GM23338 (cell line): Measurements from ENCODE around the gene ELFN1.

Experiments
- CREB1 ChIP-seq: fragments of 250-450 bp; sonication (Bioruptor Pico); IDR thresholded peaks from 2 replicates; pipeline ENCODE4 v1.5.0; 2020; ENCODE audit warnings: low read depth, mild to moderate bottlenecking, moderate library complexity
- CTCF ChIP-seq, 2 experiments: fragments of 200-600 bp in 1 of 2; sonication (generic) in 1 of 2; conservative IDR thresholded peaks; 2 replicates each; pipeline versions ENCODE4 v1.5.1 to v1.6.1; 2016 to 2017; ENCODE audit warnings: antibody characterized with exemption in 2 of 2, low read depth in 2 of 2, mild to moderate bottlenecking in 2 of 2, moderate library complexity in 1 of 2
- ETS1 ChIP-seq: IDR thresholded peaks from 2 replicates; pipeline ENCODE4 v1.6.1; 2016; ENCODE audit warnings: antibody characterized with exemption
- EZH2 ChIP-seq: fragments of 200-600 bp; sonication (generic); IDR thresholded peaks from one replicate; pipeline ENCODE4 v1.8.0; 2017; ENCODE audit warnings: antibody characterized with exemption, mild to moderate bottlenecking, low read depth; ENCODE audit not compliant: unreplicated experiment
- EZH2phosphoT487 ChIP-seq: fragments of 200-600 bp; sonication (generic); IDR thresholded peaks from one replicate; pipeline ENCODE4 v1.8.1; 2018; ENCODE audit warnings: antibody characterized with exemption; ENCODE audit not compliant: unreplicated experiment
- JUNB ChIP-seq: IDR thresholded peaks from one replicate; pipeline ENCODE4 v1.6.1; 2016; ENCODE audit warnings: antibody characterized with exemption; ENCODE audit not compliant: unreplicated experiment
- NANOG ChIP-seq: IDR thresholded peaks from 2 replicates; pipeline ENCODE4 v1.6.1; 2016; ENCODE audit warnings: antibody characterized with exemption, borderline replicate concordance
- POLR2AphosphoS5 ChIP-seq: IDR thresholded peaks from 2 replicates; pipeline ENCODE4 v1.6.1; 2016; ENCODE audit warnings: antibody characterized with exemption, low read depth
- REST ChIP-seq: IDR thresholded peaks from one replicate; pipeline ENCODE4 v1.6.1; 2018; ENCODE audit warnings: antibody characterized with exemption; ENCODE audit not compliant: unreplicated experiment
- STAT1 ChIP-seq: IDR thresholded peaks from one replicate; pipeline ENCODE4 v1.6.1; 2016; ENCODE audit warnings: antibody characterized with exemption; ENCODE audit not compliant: unreplicated experiment
- ZNF114 ChIP-seq: fragments of 250-450 bp; sonication (Bioruptor Pico); IDR thresholded peaks from 2 replicates; pipeline ENCODE4 v1.5.0; 2020; ENCODE audit warnings: mild to moderate bottlenecking, moderate library complexity
- ZNF331 ChIP-seq: fragments of 250-450 bp; sonication (Bioruptor Pico); IDR thresholded peaks from 2 replicates; pipeline ENCODE4 v1.5.0; 2020; ENCODE audit warnings: low read depth, mild to moderate bottlenecking, moderate library complexity

- no peak for TF ChIP-seq POLR2AphosphoS5
- TF ChIP-seq CTCF (conservative IDR thresholded peaks at IDR 0.05; ENCODE audit: low read depth in 2 of 2), result no peak
- TF ChIP-seq JUNB, result no peak
- TF ChIP-seq EZH2, result no peak
- TF ChIP-seq CREB1 (CRISPR knock-in tag), result no peak
- TF ChIP-seq EZH2phosphoT487, result no peak
- no peak for TF ChIP-seq STAT1
- TF ChIP-seq ETS1, result no peak
- TF ChIP-seq REST, result no peak
- TF ChIP-seq ZNF331 (CRISPR knock-in tag), result no peak
- TF ChIP-seq ZNF114 (CRISPR knock-in tag), result no peak
- TF ChIP-seq NANOG, result no peak
Observed at GRCh38 chr7:1727079-1727478, 57.0 kb downstream of the ELFN1 start.
